HCT116 (cell line): ENCODE measurements around the gene NACC1. TPM values are rescaled to one million over a fixed set of nuclear protein-coding genes. Genes with fewer than 3 reads are reported as not detected.

Experiments used
- ATAC-seq: fragments of 200-7000 bp; cut with Tn5 transposase; 2 replicates; pipeline ENCODE4 v1.9.1; 2020; ENCODE audit warnings: mild to moderate bottlenecking, moderate library complexity
- BruUV-seq: library from RNA; stranded (reverse); fragments of 400-500 nt; replicated peaks from 2 replicates; lab custom pipeline; 2021; lab: Mats Ljungman, UMichigan
- CTCF ChIA-PET: fragments of 300-600 bp; sonication (Branson Sonifier 250); formaldehyde crosslinking; loops from one replicate; lab custom pipeline; 2021; ENCODE audit warnings: antibody characterized with exemption; lab: Charles Lee
- POLR2A ChIA-PET: fragments of 300-600, 350-600 bp; sonication (Branson Sonifier 250); formaldehyde crosslinking; loops from one replicate; lab custom pipeline; 2021; ENCODE audit warnings: antibody characterized with exemption; lab: Charles Lee
- RAD21 ChIA-PET, 2 experiments: fragments of 300-600 bp; sonication (Branson Sonifier 250); formaldehyde crosslinking; loops; one replicate each; lab custom pipeline; 2023; ENCODE audit warnings: low total read pairs in 2 of 2; ENCODE audit not compliant: uncharacterized antibody in 2 of 2, unreplicated experiment in 2 of 2, low non-redundant PET in 1 of 2; lab: Charles Lee
- DNase-seq: peaks from one replicate; pipeline ENCODE4 v3.0.0-alpha.2; 2010; ENCODE audit warnings: low read depth, low spot score
- H2AFZ ChIP-seq: fragments of 200-600 bp; shearing (Covaris generic), sonication (generic); 2 replicates; pipeline ENCODE4 v1.6.1; 2017; ENCODE audit warnings: low read depth, mixed run types, mixed read lengths, antibody characterized with exemption, low read length; ENCODE audit not compliant: poor library complexity, severe bottlenecking
- H3K27ac ChIP-seq: 2 replicates; pipeline ENCODE4 v1.5.1; 2012; ENCODE audit warnings: low read depth, low read length
- H3K27me3 ChIP-seq: fragments of 200-600 bp; sonication (generic); 2 replicates; pipeline ENCODE4 v1.6.1; 2016; ENCODE audit warnings: mixed run types, low read length, mixed read lengths; ENCODE audit not compliant: insufficient read depth
- H3K36me3 ChIP-seq, 2 experiments: fragments of 200-500 bp in 1 of 2; fragments of 200-600 bp in 1 of 2; sonication (Bioruptor generic) in 1 of 2; sonication (generic) in 1 of 2; 2 replicates each; pipeline versions ENCODE4 v1.5.1 to v1.6.1; 2014 to 2016; ENCODE audit warnings: low read length in 2 of 2, inconsistent platforms in 1 of 2, mixed read lengths in 1 of 2, mixed run types in 1 of 2; ENCODE audit not compliant: insufficient read depth in 2 of 2, control insufficient read depth in 1 of 2
- H3K4me1 ChIP-seq, 2 experiments: fragments of 200-600 bp in 1 of 2; sonication (generic) in 1 of 2; 2 replicates each; pipeline versions ENCODE4 v1.5.1 to v1.6.1; 2012 to 2017; ENCODE audit warnings: low read length in 2 of 2, inconsistent platforms in 1 of 2, mild to moderate bottlenecking in 1 of 2, mixed read lengths in 1 of 2, mixed run types in 1 of 2, moderate library complexity in 1 of 2; ENCODE audit not compliant: insufficient read depth in 2 of 2, control insufficient read depth in 1 of 2
- H3K4me2 ChIP-seq: fragments of 200-600 bp; sonication (generic); 2 replicates; pipeline ENCODE4 v1.6.1; 2017; ENCODE audit warnings: mixed run types, low read length, mixed read lengths
- H3K4me3 ChIP-seq, 2 experiments: fragments of 200-600 bp in 1 of 2; sonication (generic) in 1 of 2; replicated peaks in 1 of 2; 2 replicates each; pipeline ENCODE4 v1.5.1; 2011 to 2016; ENCODE audit warnings: low read length in 2 of 2, control low read depth in 1 of 2, low read depth in 1 of 2, mild to moderate bottlenecking in 1 of 2, mixed read lengths in 1 of 2, mixed run types in 1 of 2
- H3K79me2 ChIP-seq: fragments of 200-600 bp; sonication (generic); 2 replicates; pipeline ENCODE4 v1.6.1; 2017; ENCODE audit warnings: mild to moderate bottlenecking, mixed run types, low read length, moderate library complexity, mixed read lengths; ENCODE audit not compliant: insufficient read depth
- H3K9ac ChIP-seq: fragments of 200-600 bp; sonication (generic); 2 replicates; pipeline ENCODE4 v1.6.1; 2016; ENCODE audit warnings: low read length, mixed read lengths
- H3K9me2 ChIP-seq: fragments of 200-600 bp; sonication (generic), shearing (Covaris generic); 2 replicates; pipeline ENCODE4 v1.6.1; 2017; ENCODE audit warnings: mixed run types, mild to moderate bottlenecking, moderate library complexity; ENCODE audit not compliant: insufficient read depth
- H3K9me3 ChIP-seq, 2 experiments: fragments of 200-500 bp in 1 of 2; fragments of 200-600 bp in 1 of 2; sonication (Bioruptor generic) in 1 of 2; sonication (generic) in 1 of 2; 2 replicates each; pipeline ENCODE4 v1.6.1; 2014 to 2017; ENCODE audit warnings: low read length in 2 of 2, mixed read lengths in 2 of 2, inconsistent platforms in 1 of 2, low read depth in 1 of 2, mild to moderate bottlenecking in 1 of 2, mixed run types in 1 of 2, moderate library complexity in 1 of 2; ENCODE audit not compliant: control insufficient read depth in 1 of 2, insufficient read depth in 1 of 2
- H4K20me1 ChIP-seq: fragments of 200-600 bp; sonication (generic), shearing (Covaris generic); 2 replicates; pipeline ENCODE4 v1.6.1; 2017; ENCODE audit warnings: mixed run types, mild to moderate bottlenecking, moderate library complexity; ENCODE audit not compliant: insufficient read depth
- CTCF ChIP-seq, 3 experiments: fragments of 200-600 bp in 1 of 3; sonication (generic) in 1 of 3; IDR thresholded peaks in 2 of 3; conservative IDR thresholded peaks in 1 of 3; 2 replicates each; pipeline ENCODE4 v1.5.1; 2012 to 2017; ENCODE audit warnings: low read depth in 2 of 3, low read length in 2 of 3, antibody characterized with exemption in 1 of 3, borderline replicate concordance in 1 of 3, control low read depth in 1 of 3, mild to moderate bottlenecking in 1 of 3, mixed read lengths in 1 of 3, mixed run types in 1 of 3, moderate library complexity in 1 of 3; ENCODE audit not compliant: insufficient read depth in 1 of 3
- EZH2 ChIP-seq: fragments of 200-600 bp; sonication (generic); IDR thresholded peaks from 2 replicates; pipeline ENCODE4 v1.6.1; 2017; ENCODE audit warnings: antibody characterized with exemption, mixed run types
- EZH2phosphoT487 ChIP-seq: fragments of 200-600 bp; IDR thresholded peaks from 2 replicates; pipeline ENCODE4 v1.6.1; 2018; ENCODE audit warnings: antibody characterized with exemption, borderline replicate concordance
- JUND ChIP-seq: IDR thresholded peaks from 2 replicates; pipeline ENCODE4 v1.6.1; 2012
- MAX ChIP-seq: IDR thresholded peaks from 2 replicates; pipeline ENCODE4 v1.6.1; 2012
- POLR2A ChIP-seq: IDR thresholded peaks from 2 replicates; pipeline ENCODE4 v1.7.0; 2011; ENCODE audit warnings: borderline replicate concordance; ENCODE audit not compliant: insufficient read depth, insufficient read length; ENCODE audit errors: extremely low read depth
- POLR2AphosphoS5 ChIP-seq: IDR thresholded peaks from 2 replicates; pipeline ENCODE4 v1.6.1; 2011; ENCODE audit warnings: mild to moderate bottlenecking, low read depth, low read length, moderate library complexity
- SRF ChIP-seq: IDR thresholded peaks from 2 replicates; pipeline ENCODE4 v1.6.1; 2012; ENCODE audit warnings: low read depth
- TCF7L2 ChIP-seq: IDR thresholded peaks from 2 replicates; pipeline ENCODE4 v1.7.0; 2011; ENCODE audit warnings: borderline replicate concordance, inconsistent platforms; ENCODE audit not compliant: insufficient read depth, insufficient read length; ENCODE audit errors: extremely low read depth
- YY1 ChIP-seq: IDR thresholded peaks from 2 replicates; pipeline ENCODE4 v1.6.1; 2011; ENCODE audit warnings: low read length, low read depth, moderate library complexity, mild to moderate bottlenecking; ENCODE audit not compliant: insufficient replicate concordance; ENCODE audit errors: extremely low read depth
- intact Hi-C: fragments of 100-400 bp; cut with micrococcal nuclease; formaldehyde crosslinking; loops from 2 replicates; pipeline ENCODE4 v1.10.0; 2022
- total RNA-seq: library from RNA; stranded (reverse); gene quantifications from one replicate; pipeline ENCODE4 v1.2.1, GENCODE V29; 2021; ENCODE audit not compliant: unreplicated experiment

NACC1 gene
- total RNA-seq, 1 experiment from 2014 or later: 181 TPM

- TF ChIP-seq TCF7L2: no peak
- TF ChIP-seq YY1: no peak
- TF ChIP-seq EZH2: no peak
Measured at GRCh38 chr19:13154241-13154778, 36.2 kb downstream of the NACC1 start (continued).

- intact Hi-C loops: loop anchor here (1.0 to 5.0 kb wide), 4 partner anchors 36 to 692 kb away; no protein-coding TSS in a partner anchor
- Histone ChIP-seq H2AFZ (no peak overlapping the region), H3K9ac (peak overlapping the region; percentile 96), H3K4me2 (peak overlapping the region; percentile 100), H3K9me3 (no peaks in the 10 kb centered on the region), H3K27ac (peak overlapping the region; percentile 99), H3K27me3 (no peaks in the 10 kb centered on the region), H4K20me1 (peaks cover 12% of the 10 kb centered on the region; the same call in 1 of the 2 replicates), H3K4me3 (peak overlapping the region; percentile 81 to 94), H3K9me2 (no peaks in the 10 kb centered on the region), H3K36me3 (peaks cover 0 to 12% of the 10 kb centered on the region in 2 experiments; a peak in 2 of 4 replicates), H3K79me2 (peaks cover 35% of the 10 kb centered on the region), H3K4me1 (peaks cover 26 to 60% of the 10 kb centered on the region in 2 experiments)
- peak; percentile 18 for TF ChIP-seq YY1
- no peak for TF ChIP-seq JUND
- TF ChIP-seq POLR2A: peak; percentile 91
- TF ChIP-seq SRF: no peak
- TF ChIP-seq TCF7L2: peak; percentile 78
- TF ChIP-seq MAX: no peak
- peak in 2 of 3 experiments; percentile 26 to 36; a peak in 4 of 6 replicates for TF ChIP-seq CTCF (IDR thresholded peaks at IDR 0.05 in 2 of 3, conservative IDR thresholded peaks at IDR 0.05 in 1 of 3; ENCODE audit: borderline replicate concordance in 1 of 3, insufficient read depth in 1 of 3, low read depth in 2 of 3, low read length in 2 of 3)
- peak; percentile 80 for TF ChIP-seq POLR2AphosphoS5
- TF ChIP-seq EZH2phosphoT487: no peak
- no TSS peak for BruUV-seq
- ChIA-PET RAD21 (interaction anchor here in 1 of 2 experiments (1.1 kb wide), 1 partner anchor 107 kb away, joined by 3 read pairs; no protein-coding TSS in a partner anchor), CTCF (interaction anchor here (1.0 to 1.7 kb wide), 6 partner anchors 15 to 108 kb away, joined by 3 to 5 read pairs (median 4); no protein-coding TSS in a partner anchor), POLR2A (interaction anchor here (0.8 to 4.6 kb wide), 14 partner anchors 9 to 190 kb away, joined by 3 to 63 read pairs (median 4); partner anchors contain the start of gene NACC1)
- ATAC-seq: peak; percentile 9
- peak; percentile 91 for DNase-seq
Measured at GRCh38 chr19:13154911-13155471, 36.9 kb downstream of the NACC1 start.
